DMS79 (cell line): ENCODE data around the gene GPR39.

Experiments used
- DNase-seq: peaks from one replicate; lab custom pipeline; 2025; lab: John Stamatoyannopoulos, UW

GPR39 gene

GRCh38 chr2:132566379-132566778 lies 149.8 kb downstream of the GPR39 start:
- no peak for DNase-seq

GRCh38 chr2:132567682-132568081 lies 151.1 kb downstream of the GPR39 start:
- DNase-seq = no peak

- DNase-seq = no peak
Observed at GRCh38 chr2:132568656-132569055, 152.1 kb downstream of the GPR39 start.

- no peak for DNase-seq
Observed at GRCh38 chr2:132573444-132574007, 156.9 kb downstream of the GPR39 start.

- DNase-seq = no peak
Observed at GRCh38 chr2:132577686-132578085, 161.1 kb downstream of the GPR39 start.

GRCh38 chr2:132581591-132581990 lies 165.0 kb downstream of the GPR39 start:
- no peak for DNase-seq

- DNase-seq = peak; percentile 99
Observed at GRCh38 chr2:132581991-132582738, 165.6 kb downstream of the GPR39 start.

- no peak for DNase-seq
Observed at GRCh38 chr2:132583666-132584360, 167.2 kb downstream of the GPR39 start.

GRCh38 chr2:132584976-132585817 lies 168.6 kb downstream of the GPR39 start:
- no peak for DNase-seq

GRCh38 chr2:132586101-132586511 lies 169.5 kb downstream of the GPR39 start:
- no peak for DNase-seq

- DNase-seq = no peak
Observed at GRCh38 chr2:132586835-132587234, 170.2 kb downstream of the GPR39 start.

- DNase-seq = no peak
Observed at GRCh38 chr2:132588576-132588975, 172.0 kb downstream of the GPR39 start.

GRCh38 chr2:132589111-132589830 lies 172.7 kb downstream of the GPR39 start:
- peak; percentile 63 for DNase-seq

- DNase-seq = no peak
Observed at GRCh38 chr2:132589966-132590365, 173.4 kb downstream of the GPR39 start.

GRCh38 chr2:132593171-132593570 lies 176.6 kb downstream of the GPR39 start:
- DNase-seq = no peak

GRCh38 chr2:132595186-132595585 lies 178.6 kb downstream of the GPR39 start:
- DNase-seq = no peak

- no peak for DNase-seq
Observed at GRCh38 chr2:132595693-132596092, 179.1 kb downstream of the GPR39 start.

- DNase-seq = no peak
Observed at GRCh38 chr2:132597166-132597565, 180.6 kb downstream of the GPR39 start.

- DNase-seq = no peak
Observed at GRCh38 chr2:132597831-132598230, 181.2 kb downstream of the GPR39 start.

GRCh38 chr2:132598536-132598935 lies 181.9 kb downstream of the GPR39 start:
- no peak for DNase-seq

- DNase-seq = no peak
Observed at GRCh38 chr2:132599556-132599955, 183.0 kb downstream of the GPR39 start.

GRCh38 chr2:132604561-132604960 lies 188.0 kb downstream of the GPR39 start:
- DNase-seq = no peak
